HEK293 (cell line): Measurements from ENCODE around the gene PAK3.

Experiments
- CTCF ChIA-PET: fragments of 350-600 bp; formaldehyde crosslinking; extraction: SDS; loops from one replicate; lab custom pipeline; 2021; ENCODE audit warnings: antibody characterized with exemption; lab: Yijun Ruan, JAX
- POLR2A ChIA-PET: fragments of 300-600 bp; formaldehyde crosslinking; extraction: SDS; loops from one replicate; lab custom pipeline; 2020; ENCODE audit warnings: antibody characterized with exemption, inconsistent platforms; lab: Yijun Ruan, JAX
- H3K27ac ChIP-seq: fragments of 200-500 bp; sonication (Bioruptor generic); 2 replicates; pipeline ENCODE4 v1.5.1; 2014; ENCODE audit warnings: low read depth, low read length, control low read depth, inconsistent platforms; ENCODE audit errors: extremely low read depth
- H3K36me3 ChIP-seq, 2 experiments: fragments of 200-500 bp in 1 of 2; sonication (Bioruptor generic) in 1 of 2; 1 replicate in 1 of 2; 2 replicates in 1 of 2; pipeline ENCODE4 v1.5.1; 2014 to 2017; ENCODE audit warnings: inconsistent platforms in 2 of 2, low read length in 2 of 2; ENCODE audit not compliant: control insufficient read depth in 2 of 2, insufficient read depth in 1 of 2
- H3K4me1 ChIP-seq: fragments of 200-500 bp; sonication (Bioruptor generic); 2 replicates; pipeline ENCODE4 v1.5.1; 2014; ENCODE audit warnings: mild to moderate bottlenecking, low read length, inconsistent platforms; ENCODE audit not compliant: control insufficient read depth, insufficient read depth
- H3K4me3 ChIP-seq: 2 replicates; pipeline ENCODE4 v1.5.1; 2011; ENCODE audit warnings: low read depth, mild to moderate bottlenecking, control low read depth, low read length, moderate library complexity
- H3K9me3 ChIP-seq: fragments of 200-500 bp; sonication (Bioruptor generic); 2 replicates; pipeline ENCODE4 v1.5.1; 2014; ENCODE audit warnings: low read depth, low read length, inconsistent platforms; ENCODE audit not compliant: control insufficient read depth, insufficient read depth
- HOXC10 ChIP-seq: sonication (generic); formaldehyde crosslinking; IDR thresholded peaks from 2 replicates; pipeline ENCODE4 v1.8.1; 2023; ENCODE audit warnings: mild to moderate bottlenecking, missing genetic modification reagents
- KLF9 ChIP-seq: fragments of 450-650 bp; formaldehyde crosslinking; IDR thresholded peaks from 2 replicates; pipeline ENCODE4 v1.5.1; 2016; ENCODE audit warnings: missing biosample characterization, missing genetic modification characterization, low read depth
- PRDM2 ChIP-seq: fragments of 450-650 bp; formaldehyde crosslinking; IDR thresholded peaks from 2 replicates; pipeline ENCODE4 v1.5.1; 2016; ENCODE audit warnings: missing biosample characterization, missing genetic modification characterization, borderline replicate concordance
- PRDM4 ChIP-seq: fragments of 450-650 bp; formaldehyde crosslinking; IDR thresholded peaks from 2 replicates; pipeline ENCODE4 v1.5.1; 2017; ENCODE audit warnings: missing biosample characterization, missing genetic modification characterization
- RBAK ChIP-seq: fragments of 450-650 bp; formaldehyde crosslinking; IDR thresholded peaks from 2 replicates; pipeline ENCODE4 v1.5.1; 2016; ENCODE audit warnings: missing biosample characterization, missing genetic modification characterization
- REPIN1 ChIP-seq: fragments of 450-650 bp; formaldehyde crosslinking; IDR thresholded peaks from 2 replicates; pipeline ENCODE4 v1.5.1; 2017; ENCODE audit warnings: missing biosample characterization, missing genetic modification characterization, low read depth
- YY1 ChIP-seq: fragments of 450-650 bp; formaldehyde crosslinking; IDR thresholded peaks from 2 replicates; pipeline ENCODE4 v1.5.1; 2018; ENCODE audit warnings: missing biosample characterization, missing genetic modification characterization
- ZBTB26 ChIP-seq: fragments of 450-650 bp; formaldehyde crosslinking; optimal IDR thresholded peaks from 2 replicates; pipeline ENCODE3; 2016; ENCODE audit warnings: missing biosample characterization, mild to moderate bottlenecking, missing genetic modification characterization
- ZNF138 ChIP-seq: fragments of 450-650 bp; formaldehyde crosslinking; IDR thresholded peaks from 2 replicates; pipeline ENCODE4 v1.5.1; 2016; ENCODE audit warnings: missing biosample characterization, missing genetic modification characterization, borderline replicate concordance
- ZNF26 ChIP-seq: fragments of 450-650 bp; formaldehyde crosslinking; IDR thresholded peaks from 2 replicates; pipeline ENCODE4 v1.5.1; 2016; ENCODE audit warnings: missing biosample characterization, missing genetic modification characterization
- ZNF324 ChIP-seq: fragments of 450-650 bp; formaldehyde crosslinking; IDR thresholded peaks from 2 replicates; pipeline ENCODE4 v1.5.1; 2016; ENCODE audit warnings: missing biosample characterization, missing genetic modification characterization
- ZNF37A ChIP-seq: fragments of 450-650 bp; IDR thresholded peaks from 2 replicates; pipeline ENCODE4 v1.5.1; 2018; ENCODE audit warnings: missing biosample characterization, missing genetic modification characterization
- ZNF398 ChIP-seq: fragments of 450-650 bp; formaldehyde crosslinking; IDR thresholded peaks from 2 replicates; pipeline ENCODE4 v1.5.1; 2017; ENCODE audit warnings: missing biosample characterization, missing genetic modification characterization
- ZNF404 ChIP-seq: fragments of 450-650 bp; formaldehyde crosslinking; IDR thresholded peaks from 2 replicates; pipeline ENCODE4 v1.5.1; 2017; ENCODE audit warnings: missing biosample characterization, missing genetic modification characterization
- ZNF433 ChIP-seq: fragments of 450-650 bp; formaldehyde crosslinking; IDR thresholded peaks from 2 replicates; pipeline ENCODE4 v1.5.1; 2016; ENCODE audit warnings: missing biosample characterization, missing genetic modification characterization, low read depth
- ZNF558 ChIP-seq: fragments of 450-650 bp; formaldehyde crosslinking; IDR thresholded peaks from 2 replicates; pipeline ENCODE4 v1.5.1; 2016; ENCODE audit warnings: missing biosample characterization, missing genetic modification characterization
- ZNF571 ChIP-seq: fragments of 450-650 bp; formaldehyde crosslinking; IDR thresholded peaks from 2 replicates; pipeline ENCODE4 v1.5.0; 2017; ENCODE audit warnings: missing biosample characterization, missing genetic modification characterization
- ZNF777 ChIP-seq: fragments of 450-650 bp; formaldehyde crosslinking; IDR thresholded peaks from 2 replicates; pipeline ENCODE4 v1.5.1; 2017; ENCODE audit warnings: missing biosample characterization, missing genetic modification characterization, borderline replicate concordance
- ZSCAN23 ChIP-seq: fragments of 450-650 bp; formaldehyde crosslinking; IDR thresholded peaks from 2 replicates; pipeline ENCODE4 v1.5.1; 2016; ENCODE audit warnings: missing biosample characterization, missing genetic modification characterization
- ZSCAN30 ChIP-seq: fragments of 450-650 bp; IDR thresholded peaks from 2 replicates; pipeline ENCODE4 v1.5.1; 2018; ENCODE audit warnings: missing biosample characterization, mild to moderate bottlenecking, missing genetic modification characterization, moderate library complexity

PAK3 gene

GRCh38 chrX:111047575-111047974 is 48.4 kb upstream of the PAK3 start:
- H3K9me3 ChIP-seq, result no peaks in the 10 kb centered on the region
- H3K36me3 ChIP-seq, result no peaks in the 10 kb centered on the region
- POLR2A ChIA-PET, result no interaction called here
- H3K4me3 ChIP-seq, result no peak overlapping the region
- H3K27ac ChIP-seq, result no peak overlapping the region
- CTCF ChIA-PET, result no interaction called here
- TF ChIP-seq YY1 (no peak), PRDM4 (tag by site-specific recombination) (no peak), ZNF777 (tag by site-specific recombination) (no peak), ZSCAN30 (tag by site-specific recombination) (no peak), ZNF571 (no peak), ZNF433 (no peak), ZBTB26 (tag by site-specific recombination) (no peak), RBAK (tag by site-specific recombination) (no peak), ZNF404 (no peak), REPIN1 (no peak), PRDM2 (tag by site-specific recombination) (no peak), HOXC10 (CRISPR knock-in tag) (no peak), ZNF138 (tag by site-specific recombination) (no peak), ZSCAN23 (tag by site-specific recombination) (no peak), KLF9 (no peak), ZNF558 (no peak), ZNF37A (tag by site-specific recombination) (no peak), ZNF26 (tag by site-specific recombination) (no peak), ZNF324 (no peak), ZNF398 (tag by site-specific recombination) (no peak)
- H3K4me1 ChIP-seq, result no peaks in the 10 kb centered on the region
